KMS-11 (cell line): ENCODE results near the gene RSAD2.

Source experiments
- H2AFZ ChIP-seq: fragments of 200-600 bp; sonication (generic); 2 replicates; pipeline ENCODE4 v1.6.1; 2016; ENCODE audit warnings: antibody characterized with exemption, mixed run types, low read depth
- H3K27ac ChIP-seq: fragments of 200-600 bp; sonication (generic); 2 replicates; pipeline ENCODE4 v1.6.1; 2016; ENCODE audit warnings: mild to moderate bottlenecking, mixed run types
- H3K27me3 ChIP-seq: fragments of 200-600 bp; sonication (generic); 2 replicates; pipeline ENCODE4 v1.6.1; 2017; ENCODE audit warnings: mild to moderate bottlenecking, low read depth, mixed run types, moderate library complexity; ENCODE audit not compliant: insufficient read depth
- H3K36me3 ChIP-seq: fragments of 200-600 bp; sonication (generic); 2 replicates; pipeline ENCODE4 v1.6.1; 2017; ENCODE audit warnings: mild to moderate bottlenecking, mixed run types; ENCODE audit not compliant: insufficient read depth
- H3K4me1 ChIP-seq: fragments of 200-600 bp; sonication (generic); 2 replicates; pipeline ENCODE4 v1.6.1; 2016; ENCODE audit warnings: mild to moderate bottlenecking, low read depth, mixed run types; ENCODE audit not compliant: poor library complexity, severe bottlenecking
- H3K4me2 ChIP-seq: fragments of 200-600 bp; sonication (generic); 2 replicates; pipeline ENCODE4 v1.7.0; 2016; ENCODE audit warnings: mild to moderate bottlenecking, mixed run types
- H3K4me3 ChIP-seq: fragments of 200-600 bp; sonication (generic); IDR thresholded peaks from 2 replicates; pipeline ENCODE4 v1.6.1; 2017; ENCODE audit warnings: low read depth, low read length, mixed read lengths; ENCODE audit not compliant: insufficient read depth
- H3K79me2 ChIP-seq: fragments of 200-600 bp; sonication (generic); 2 replicates; pipeline ENCODE4 v1.6.1; 2016; ENCODE audit warnings: low read depth, mixed run types; ENCODE audit not compliant: insufficient read depth
- H3K9ac ChIP-seq: fragments of 200-600 bp; sonication (generic); 2 replicates; pipeline ENCODE4 v1.6.1; 2016; ENCODE audit warnings: mild to moderate bottlenecking, mixed run types
- H4K20me1 ChIP-seq: fragments of 200-600 bp; sonication (generic); 2 replicates; pipeline ENCODE4 v1.6.1; 2016; ENCODE audit warnings: mild to moderate bottlenecking, mixed run types; ENCODE audit not compliant: insufficient read depth
- TF ChIP-seq, protein P1 (sequence below): fragments of 200-600 bp; sonication (generic); conservative IDR thresholded peaks from 2 replicates; pipeline ENCODE4 v1.6.1; 2017; ENCODE audit warnings: low read depth, mild to moderate bottlenecking, antibody characterized with exemption, low read length, moderate library complexity, mixed read lengths

The RSAD2 gene

DNA sequence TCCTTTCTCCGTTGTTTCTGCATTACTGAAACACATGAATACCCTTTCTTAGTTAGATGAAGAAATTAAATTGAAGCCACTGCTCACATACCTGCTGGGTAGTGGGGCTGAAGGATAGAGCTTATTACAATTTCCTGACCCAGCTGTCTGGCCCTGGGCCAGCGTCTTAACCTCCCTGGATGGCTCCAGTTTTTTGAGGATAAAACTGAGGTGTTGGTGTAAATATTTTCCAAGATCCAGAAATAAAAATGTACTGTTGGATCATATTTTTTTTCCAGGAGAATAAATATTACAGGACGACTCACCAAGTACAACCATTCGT is 43.1 kb downstream of the RSAD2 start:
- H3K4me2 ChIP-seq, result no peak overlapping the region
- H3K36me3 ChIP-seq, result no peaks in the 10 kb centered on the region
- no peak overlapping the region for H2AFZ ChIP-seq
- H4K20me1 ChIP-seq, result no peaks in the 10 kb centered on the region
- no peak overlapping the region for H3K4me3 ChIP-seq
- no peaks in the 10 kb centered on the region for H3K79me2 ChIP-seq
- no peak overlapping the region for H3K9ac ChIP-seq
- no peak overlapping the region for H3K27ac ChIP-seq
- TF ChIP-seq, protein P1, sequence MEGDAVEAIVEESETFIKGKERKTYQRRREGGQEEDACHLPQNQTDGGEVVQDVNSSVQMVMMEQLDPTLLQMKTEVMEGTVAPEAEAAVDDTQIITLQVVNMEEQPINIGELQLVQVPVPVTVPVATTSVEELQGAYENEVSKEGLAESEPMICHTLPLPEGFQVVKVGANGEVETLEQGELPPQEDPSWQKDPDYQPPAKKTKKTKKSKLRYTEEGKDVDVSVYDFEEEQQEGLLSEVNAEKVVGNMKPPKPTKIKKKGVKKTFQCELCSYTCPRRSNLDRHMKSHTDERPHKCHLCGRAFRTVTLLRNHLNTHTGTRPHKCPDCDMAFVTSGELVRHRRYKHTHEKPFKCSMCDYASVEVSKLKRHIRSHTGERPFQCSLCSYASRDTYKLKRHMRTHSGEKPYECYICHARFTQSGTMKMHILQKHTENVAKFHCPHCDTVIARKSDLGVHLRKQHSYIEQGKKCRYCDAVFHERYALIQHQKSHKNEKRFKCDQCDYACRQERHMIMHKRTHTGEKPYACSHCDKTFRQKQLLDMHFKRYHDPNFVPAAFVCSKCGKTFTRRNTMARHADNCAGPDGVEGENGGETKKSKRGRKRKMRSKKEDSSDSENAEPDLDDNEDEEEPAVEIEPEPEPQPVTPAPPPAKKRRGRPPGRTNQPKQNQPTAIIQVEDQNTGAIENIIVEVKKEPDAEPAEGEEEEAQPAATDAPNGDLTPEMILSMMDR, result no peak
- no peaks in the 10 kb centered on the region for H3K27me3 ChIP-seq
- no peaks in the 10 kb centered on the region for H3K4me1 ChIP-seq

DNA sequence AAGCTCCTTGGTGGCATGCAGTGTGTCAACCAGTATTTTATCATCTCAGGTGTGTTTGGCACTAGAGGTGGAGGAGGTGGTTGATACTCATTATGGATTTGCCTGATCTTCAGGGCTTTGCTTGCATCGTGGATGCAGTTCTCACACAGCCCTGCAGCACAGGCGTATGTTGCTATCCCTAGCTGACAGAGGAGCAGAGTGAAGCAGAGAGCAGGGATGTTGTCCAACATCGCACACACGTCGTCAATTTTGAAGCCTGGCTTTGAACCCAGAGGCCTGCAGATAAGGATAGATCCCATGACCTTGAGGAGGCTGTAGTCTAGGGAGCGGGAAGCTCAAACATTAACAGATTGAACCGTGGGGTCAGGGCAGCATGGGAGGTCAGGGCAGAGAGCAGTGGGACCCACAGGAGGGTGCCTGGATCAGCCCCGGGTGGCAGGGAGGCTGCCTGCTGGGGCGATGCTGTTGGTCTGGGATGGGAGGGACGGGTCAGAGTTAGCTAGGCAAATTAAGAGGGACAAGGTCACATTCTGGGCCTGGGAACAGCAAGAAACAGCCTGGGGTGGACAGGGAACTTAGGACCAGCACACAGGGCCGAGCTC is 43.8 kb downstream of the RSAD2 start:
- Histone ChIP-seq H3K27me3 (no peaks in the 10 kb centered on the region), H3K9ac (no peak overlapping the region), H3K4me1 (no peaks in the 10 kb centered on the region), H2AFZ (no peak overlapping the region), H3K4me3 (no peak overlapping the region), H3K4me2 (no peak overlapping the region), H3K36me3 (no peaks in the 10 kb centered on the region), H4K20me1 (no peaks in the 10 kb centered on the region), H3K79me2 (no peaks in the 10 kb centered on the region), H3K27ac (no peak overlapping the region)
- TF ChIP-seq, protein P1, result no peak

GRCh38 chr2:6922201-6922656 is 44.7 kb downstream of the RSAD2 start:
- TF ChIP-seq, protein P1, result no peak
- Histone ChIP-seq H4K20me1 (no peaks in the 10 kb centered on the region), H3K4me1 (no peaks in the 10 kb centered on the region), H3K27ac (no peak overlapping the region), H3K36me3 (no peaks in the 10 kb centered on the region), H3K4me3 (no peak overlapping the region), H3K79me2 (no peaks in the 10 kb centered on the region), H2AFZ (no peak overlapping the region), H3K4me2 (no peak overlapping the region), H3K27me3 (no peaks in the 10 kb centered on the region), H3K9ac (no peak overlapping the region)

DNA sequence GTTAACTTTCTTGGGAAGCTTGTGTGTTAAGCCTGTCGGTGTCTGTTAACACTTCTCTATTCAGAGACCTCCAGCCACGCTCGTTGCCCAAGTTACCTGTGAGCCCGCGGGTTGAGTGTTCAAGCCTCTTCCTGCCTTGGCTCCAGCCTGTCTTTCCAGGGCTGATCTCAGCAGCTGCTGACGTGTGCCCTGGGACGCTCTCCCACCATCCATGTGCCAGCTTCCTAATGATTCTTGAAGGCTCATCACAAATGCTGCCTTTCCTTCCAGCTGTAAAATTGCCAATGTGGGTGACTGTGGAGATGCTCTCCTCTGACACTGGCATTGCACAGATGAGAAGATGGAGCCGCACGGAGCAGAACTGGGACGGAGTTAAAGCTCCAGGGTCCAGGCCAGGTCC is 45.7 kb downstream of the RSAD2 start:
- H3K27me3 ChIP-seq, result no peaks in the 10 kb centered on the region
- H3K4me1 ChIP-seq, result no peaks in the 10 kb centered on the region
- no peak overlapping the region for H3K4me2 ChIP-seq
- no peak overlapping the region for H2AFZ ChIP-seq
- H4K20me1 ChIP-seq, result no peaks in the 10 kb centered on the region
- no peak overlapping the region for H3K9ac ChIP-seq
- TF ChIP-seq, protein P1, result no peak
- H3K27ac ChIP-seq, result no peak overlapping the region
- H3K79me2 ChIP-seq, result no peaks in the 10 kb centered on the region
- no peak overlapping the region for H3K4me3 ChIP-seq
- H3K36me3 ChIP-seq, result no peaks in the 10 kb centered on the region
